GM06990 (cell line): ENCODE measurements around the gene HCFC1.

Experiments used
- DNase-seq: peaks from one replicate; pipeline ENCODE4 v3.0.0-alpha.2; 2011; ENCODE audit not compliant: insufficient read length; ENCODE audit errors: extremely low read depth
- H3K27me3 ChIP-seq: replicated peaks from 2 replicates; pipeline ENCODE4 v1.6.0; 2011; ENCODE audit warnings: low read length; ENCODE audit not compliant: control insufficient read depth, insufficient read depth
- H3K36me3 ChIP-seq: 2 replicates; pipeline ENCODE4 v1.5.1; 2011; ENCODE audit warnings: low read length; ENCODE audit not compliant: control insufficient read depth, insufficient read depth
- H3K4me3 ChIP-seq: replicated peaks from 2 replicates; pipeline ENCODE4 v1.5.1; 2011; ENCODE audit warnings: low read depth, mild to moderate bottlenecking, control low read depth, low read length
- TF ChIP-seq, protein P1 (sequence below): IDR thresholded peaks from 2 replicates; pipeline ENCODE4 v1.5.1; 2011; ENCODE audit warnings: low read length, control low read depth, mild to moderate bottlenecking, inconsistent platforms; ENCODE audit not compliant: insufficient read depth, poor library complexity, severe bottlenecking

Gene HCFC1

DNA sequence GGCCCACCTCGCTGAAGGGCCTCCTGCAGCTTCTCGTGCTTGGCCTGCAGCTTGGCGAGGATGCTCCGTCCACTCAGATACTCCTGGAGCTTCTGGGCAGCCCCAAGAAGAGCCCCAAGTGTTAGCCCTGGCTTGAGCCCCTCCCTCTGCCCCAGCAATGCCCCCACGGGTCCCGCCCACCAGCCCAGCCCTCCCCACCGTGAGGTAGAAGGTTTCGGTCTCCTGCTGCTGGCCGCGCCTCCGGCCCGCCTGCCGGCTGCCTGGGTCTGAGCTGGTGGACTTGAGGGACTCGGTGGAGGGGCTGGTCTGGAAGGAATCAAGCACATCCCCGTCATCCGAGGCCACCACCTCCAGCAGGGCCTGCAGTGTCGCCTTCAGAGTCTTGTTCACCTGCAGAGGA is 58.4 kb downstream of the HCFC1 start:
- H3K4me3 ChIP-seq: no peak overlapping the region
- H3K36me3 ChIP-seq: peaks cover 1% of the 10 kb centered on the region
- TF ChIP-seq, protein P1, sequence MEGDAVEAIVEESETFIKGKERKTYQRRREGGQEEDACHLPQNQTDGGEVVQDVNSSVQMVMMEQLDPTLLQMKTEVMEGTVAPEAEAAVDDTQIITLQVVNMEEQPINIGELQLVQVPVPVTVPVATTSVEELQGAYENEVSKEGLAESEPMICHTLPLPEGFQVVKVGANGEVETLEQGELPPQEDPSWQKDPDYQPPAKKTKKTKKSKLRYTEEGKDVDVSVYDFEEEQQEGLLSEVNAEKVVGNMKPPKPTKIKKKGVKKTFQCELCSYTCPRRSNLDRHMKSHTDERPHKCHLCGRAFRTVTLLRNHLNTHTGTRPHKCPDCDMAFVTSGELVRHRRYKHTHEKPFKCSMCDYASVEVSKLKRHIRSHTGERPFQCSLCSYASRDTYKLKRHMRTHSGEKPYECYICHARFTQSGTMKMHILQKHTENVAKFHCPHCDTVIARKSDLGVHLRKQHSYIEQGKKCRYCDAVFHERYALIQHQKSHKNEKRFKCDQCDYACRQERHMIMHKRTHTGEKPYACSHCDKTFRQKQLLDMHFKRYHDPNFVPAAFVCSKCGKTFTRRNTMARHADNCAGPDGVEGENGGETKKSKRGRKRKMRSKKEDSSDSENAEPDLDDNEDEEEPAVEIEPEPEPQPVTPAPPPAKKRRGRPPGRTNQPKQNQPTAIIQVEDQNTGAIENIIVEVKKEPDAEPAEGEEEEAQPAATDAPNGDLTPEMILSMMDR: no peak
- H3K27me3 ChIP-seq: no peaks in the 10 kb centered on the region
- DNase-seq: no peak

DNA sequence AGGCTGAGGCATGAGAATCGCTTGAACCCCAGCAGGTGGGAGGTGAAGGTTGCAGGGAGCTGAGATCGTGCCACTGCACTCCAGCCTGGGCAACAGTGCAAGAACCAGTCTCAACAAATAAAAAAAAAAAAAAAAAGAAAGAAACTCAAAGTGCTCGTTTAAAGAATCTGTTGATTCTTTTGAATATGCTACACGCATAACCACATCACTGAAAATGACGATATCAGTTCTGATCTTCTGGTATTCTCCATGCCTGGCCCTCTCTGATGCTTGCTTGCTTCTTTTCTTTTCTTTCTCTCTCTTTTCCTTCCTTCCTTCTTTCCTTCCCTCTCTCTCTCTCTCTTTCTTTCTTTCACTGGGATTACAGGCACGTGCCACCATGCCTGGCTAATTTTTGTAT is 59.8 kb downstream of the HCFC1 start:
- Histone ChIP-seq H3K36me3 (peaks cover 3% of the 10 kb centered on the region), H3K4me3 (no peak overlapping the region), H3K27me3 (no peaks in the 10 kb centered on the region)
- TF ChIP-seq, protein P1: no peak
- DNase-seq: no peak

DNA sequence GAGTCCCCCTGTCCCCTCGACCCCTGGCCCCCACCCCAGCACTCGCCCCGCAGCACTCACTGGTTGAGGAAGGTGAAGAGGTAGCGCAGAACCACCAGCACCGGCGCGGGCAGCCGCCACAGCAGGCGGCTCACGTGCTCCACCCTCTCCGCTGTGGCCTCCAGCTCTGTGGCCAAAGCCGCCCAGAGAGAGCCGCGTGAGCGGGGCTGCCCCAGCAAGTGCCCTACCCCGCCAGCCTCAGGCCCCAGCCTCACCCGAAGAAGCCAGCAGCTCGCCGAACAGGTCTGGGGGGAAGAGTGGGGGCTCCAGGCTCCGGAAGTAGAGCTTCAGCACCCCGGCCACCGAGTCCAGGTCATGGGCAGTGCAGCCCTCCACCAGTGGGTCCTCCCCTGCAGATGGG is 61.2 kb downstream of the HCFC1 start:
- Histone ChIP-seq H3K36me3 (peaks cover 3% of the 10 kb centered on the region), H3K4me3 (no peak overlapping the region), H3K27me3 (no peaks in the 10 kb centered on the region)
- no peak for DNase-seq
- TF ChIP-seq, protein P1: no peak

DNA sequence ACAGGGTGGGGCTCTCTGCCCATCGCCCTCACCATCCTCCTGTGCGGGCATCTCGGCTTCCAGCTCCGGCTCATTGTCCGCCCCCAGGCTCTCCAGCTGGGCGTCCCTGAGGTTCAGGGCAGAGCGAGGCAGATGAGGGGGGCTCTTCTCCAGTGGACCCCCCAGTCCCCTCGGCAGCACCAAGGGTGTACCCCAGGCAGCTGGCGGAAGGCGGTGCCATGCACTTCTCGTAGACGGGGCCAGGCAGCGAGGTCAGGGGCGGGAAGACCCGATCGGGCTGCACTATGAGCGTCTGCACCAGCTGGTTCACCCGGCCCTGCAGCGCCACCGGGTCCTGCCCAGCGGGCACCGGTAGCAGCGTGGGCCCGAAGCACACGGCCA is 61.6 kb downstream of the HCFC1 start:
- TF ChIP-seq, protein P1: no peak
- H3K27me3 ChIP-seq: no peaks in the 10 kb centered on the region

DNA sequence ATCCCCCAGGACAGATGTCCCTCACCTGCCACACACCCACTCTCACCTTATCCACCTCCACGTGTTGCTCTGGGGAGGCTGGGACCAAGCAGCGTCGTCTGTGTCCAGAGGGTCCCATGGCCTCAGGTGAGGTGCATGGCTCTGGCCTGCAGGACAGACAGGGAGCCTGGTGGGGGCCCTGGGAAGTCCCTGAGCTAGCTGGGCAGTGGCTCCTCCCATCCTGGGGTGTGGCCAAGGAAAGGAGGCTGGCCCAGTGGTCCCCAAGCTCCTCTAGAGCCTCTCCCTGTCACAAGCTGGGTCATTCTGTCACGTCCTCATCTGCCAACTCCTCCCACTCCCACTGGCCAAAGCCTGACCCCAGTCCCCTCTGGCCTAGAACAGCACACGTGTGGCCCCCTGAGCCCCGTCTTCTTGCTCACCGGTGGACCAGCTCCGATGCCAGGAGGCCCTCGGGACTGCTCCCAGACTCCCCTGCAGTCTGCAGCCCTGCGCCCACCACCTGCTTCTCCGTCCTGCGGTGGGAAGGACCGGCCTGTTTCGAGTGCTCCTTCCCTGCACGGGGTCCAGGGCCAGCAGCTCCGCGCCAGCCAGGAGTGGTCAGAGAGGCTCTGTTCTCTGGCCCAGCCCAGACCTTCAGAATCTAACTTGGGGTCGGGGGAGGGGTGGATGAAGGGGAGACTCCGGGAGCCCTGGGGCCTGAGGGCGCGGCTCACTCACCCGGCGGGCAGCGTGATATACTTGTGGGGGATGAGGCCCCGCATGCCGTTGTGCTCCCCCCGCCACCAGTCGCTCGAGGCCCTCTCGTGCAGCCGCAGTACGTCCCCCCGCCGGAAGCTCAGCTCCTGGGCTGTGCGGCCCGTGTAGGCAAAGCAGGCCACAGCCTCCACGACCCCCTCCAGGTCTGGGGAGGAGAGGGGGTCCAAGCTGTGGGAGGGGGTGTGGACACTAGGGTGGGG is 62.3 kb downstream of the HCFC1 start:
- no peak for DNase-seq
- H3K36me3 ChIP-seq: peaks cover 2% of the 10 kb centered on the region
- TF ChIP-seq, protein P1: no peak

More for the DNA sequence above, 61.6 kb downstream of the HCFC1 start:
- H3K4me3 ChIP-seq: no peak overlapping the region
- no peak for DNase-seq
- H3K36me3 ChIP-seq: peaks cover 3% of the 10 kb centered on the region

More for the DNA sequence above, 62.3 kb downstream of the HCFC1 start:
- Histone ChIP-seq H3K4me3 (no peak overlapping the region), H3K27me3 (no peaks in the 10 kb centered on the region)
